ENCODE data around the gene MSTO1. TPM values are rescaled to one million over a fixed set of nuclear protein-coding genes. Genes with fewer than 3 reads are reported as not detected.
"Not testable (repeated sequence)": the region's sequence is repeated elsewhere in the genome, so short reads cannot be mapped to it uniquely, and the experiment has no call there.

Gene MSTO1
- total RNA-seq, 2 experiments from 2014 or later, result 56.8 to 62.1 TPM

- DNase-seq (no peak), ATAC-seq (no peak)
- no peaks in the 10 kb centered on the region for H3K27me3 Mint-ChIP-seq
- intact Hi-C loops (cut with DNase I, micrococcal nuclease), result no loop called here
- no peaks in the 10 kb centered on the region for H3K4me1 Mint-ChIP-seq
- CTCF ChIA-PET, result interaction anchor here (0.6 to 0.7 kb wide), 2 partner anchors 118 to 377 kb away, joined by 3 to 4 read pairs; no protein-coding TSS in a partner anchor
- no peaks in the 10 kb centered on the region for H3K9me3 Mint-ChIP-seq (ENCODE audit: low read depth)
- no peaks in the 10 kb centered on the region for H3K36me3 Mint-ChIP-seq (ENCODE audit: low read depth)
- H3K27ac Mint-ChIP-seq, result no peak overlapping the region
- H3K4me3 Mint-ChIP-seq, result no peak overlapping the region
- POLR2A ChIA-PET, result interaction anchor here (0.5 kb wide), 1 partner anchor 808 kb away, joined by 4 read pairs; no protein-coding TSS in a partner anchor
Measured at GRCh38 chr1:155622191-155622590, 12.2 kb downstream of the MSTO1 start.

GRCh38 chr1:155623357-155623756, 13.3 kb downstream of the MSTO1 start:
- Mint-ChIP-seq H3K9me3 (ENCODE audit: low read depth) (no peaks in the 10 kb centered on the region), H3K36me3 (ENCODE audit: low read depth) (no peaks in the 10 kb centered on the region), H3K27ac (no peak overlapping the region), H3K4me1 (no peaks in the 10 kb centered on the region), H3K4me3 (no peak overlapping the region), H3K27me3 (no peaks in the 10 kb centered on the region)
- intact Hi-C loops (cut with DNase I, micrococcal nuclease), result no loop called here
- CTCF ChIA-PET, result no interaction called here
- DNase-seq (no peak), ATAC-seq (no peak)
- POLR2A ChIA-PET, result no interaction called here

- H3K27me3 Mint-ChIP-seq; H3K36me3 Mint-ChIP-seq (ENCODE audit: low read depth); H3K27ac Mint-ChIP-seq; H3K4me3 Mint-ChIP-seq; POLR2A ChIA-PET; intact Hi-C loops (cut with DNase I, micrococcal nuclease); H3K9me3 Mint-ChIP-seq (ENCODE audit: low read depth); ATAC-seq; H3K4me1 Mint-ChIP-seq; DNase-seq; CTCF ChIA-PET: not testable (repeated sequence)
Measured at GRCh38 chr1:155626428-155626827, 16.4 kb downstream of the MSTO1 start.

- ATAC-seq, result peak; percentile 21
- H3K4me3 Mint-ChIP-seq, result peak overlapping the region; percentile 91
- ChIA-PET CTCF (interaction anchor here (0.6 to 0.7 kb wide), 2 partner anchors 39 to 1202 kb away, joined by 3 to 4 read pairs; no protein-coding TSS in a partner anchor), POLR2A (interaction anchor here (0.6 kb wide), 1 partner anchor 515 kb away, joined by 3 read pairs; no protein-coding TSS in a partner anchor)
- peak overlapping the region; percentile 95 for H3K27ac Mint-ChIP-seq
- no peaks in the 10 kb centered on the region for H3K27me3 Mint-ChIP-seq
- intact Hi-C loops (cut with DNase I, micrococcal nuclease), result no loop called here
- H3K4me1 Mint-ChIP-seq, result peaks cover 21% of the 10 kb centered on the region
- no peaks in the 10 kb centered on the region for H3K9me3 Mint-ChIP-seq (ENCODE audit: low read depth)
- H3K36me3 Mint-ChIP-seq (ENCODE audit: low read depth), result peaks cover 1% of the 10 kb centered on the region
- no peak for DNase-seq
Measured at GRCh38 chr1:155636397-155637153, 26.6 kb downstream of the MSTO1 start.

- ATAC-seq (no peak), DNase-seq (no peak)
- ChIA-PET CTCF (interaction anchor here (1.0 kb wide), 1 partner anchor 389 kb away, joined by 3 read pairs; no protein-coding TSS in a partner anchor), POLR2A (no interaction called here)
- intact Hi-C loops (cut with DNase I, micrococcal nuclease), result no loop called here
- no peak overlapping the region for H3K27ac Mint-ChIP-seq
- H3K36me3 Mint-ChIP-seq (ENCODE audit: low read depth), result peaks cover 9% of the 10 kb centered on the region
- H3K4me1 Mint-ChIP-seq, result peaks cover 21% of the 10 kb centered on the region
- peaks cover 10% of the 10 kb centered on the region for H3K9me3 Mint-ChIP-seq (ENCODE audit: low read depth)
- H3K27me3 Mint-ChIP-seq, result no peaks in the 10 kb centered on the region
- H3K4me3 Mint-ChIP-seq, result no peak overlapping the region
Measured at GRCh38 chr1:155640367-155640766, 30.3 kb downstream of the MSTO1 start.

- CTCF ChIA-PET; H3K36me3 Mint-ChIP-seq (ENCODE audit: low read depth); H3K27ac Mint-ChIP-seq; POLR2A ChIA-PET; ATAC-seq; H3K27me3 Mint-ChIP-seq; H3K4me3 Mint-ChIP-seq; DNase-seq; H3K9me3 Mint-ChIP-seq (ENCODE audit: low read depth); H3K4me1 Mint-ChIP-seq; intact Hi-C loops (cut with DNase I, micrococcal nuclease): not testable (repeated sequence)
Measured at GRCh38 chr1:155642559-155643180, 32.7 kb downstream of the MSTO1 start.

- POLR2A ChIA-PET, result no interaction called here
- H3K9me3 Mint-ChIP-seq (ENCODE audit: low read depth), result peaks cover 10% of the 10 kb centered on the region
- intact Hi-C loops (cut with DNase I, micrococcal nuclease), result no loop called here
- CTCF ChIA-PET, result no interaction called here
- DNase-seq (no peak), ATAC-seq (no peak)
- peaks cover under 1% of the 10 kb centered on the region for H3K4me1 Mint-ChIP-seq
- peaks cover 7% of the 10 kb centered on the region for H3K36me3 Mint-ChIP-seq (ENCODE audit: low read depth)
- H3K27ac Mint-ChIP-seq, result no peak overlapping the region
- no peaks in the 10 kb centered on the region for H3K27me3 Mint-ChIP-seq
- H3K4me3 Mint-ChIP-seq, result no peak overlapping the region
Measured at GRCh38 chr1:155643230-155643629, 33.2 kb downstream of the MSTO1 start.

GRCh38 chr1:155645034-155645598, 35.1 kb downstream of the MSTO1 start:
- H3K27ac Mint-ChIP-seq, result no peak overlapping the region
- peaks cover 7% of the 10 kb centered on the region for H3K36me3 Mint-ChIP-seq (ENCODE audit: low read depth)
- peaks cover 4% of the 10 kb centered on the region for H3K4me1 Mint-ChIP-seq
- H3K4me3 Mint-ChIP-seq, result no peak overlapping the region
- intact Hi-C loops (cut with DNase I, micrococcal nuclease), result no loop called here
- DNase-seq (no peak), ATAC-seq (no peak)
- POLR2A ChIA-PET, result interaction anchor here (0.6 kb wide), 1 partner anchor 206 kb away, joined by 6 read pairs; no protein-coding TSS in a partner anchor
- CTCF ChIA-PET, result no interaction called here
- peaks cover 10% of the 10 kb centered on the region for H3K9me3 Mint-ChIP-seq (ENCODE audit: low read depth)
- H3K27me3 Mint-ChIP-seq, result peaks cover 1% of the 10 kb centered on the region

- Mint-ChIP-seq H3K27me3 (peaks cover 2% of the 10 kb centered on the region), H3K9me3 (ENCODE audit: low read depth) (peaks cover 10% of the 10 kb centered on the region), H3K36me3 (ENCODE audit: low read depth) (peaks cover 7% of the 10 kb centered on the region), H3K27ac (no peak overlapping the region), H3K4me3 (no peak overlapping the region), H3K4me1 (peaks cover 4% of the 10 kb centered on the region)
- ChIA-PET CTCF (interaction anchor here (0.6 kb wide), 1 partner anchor 453 kb away, joined by 3 read pairs; no protein-coding TSS in a partner anchor), POLR2A (no interaction called here)
- intact Hi-C loops (cut with DNase I, micrococcal nuclease), result no loop called here
- ATAC-seq, result no peak
- no peak for DNase-seq
Measured at GRCh38 chr1:155645648-155646047, 35.6 kb downstream of the MSTO1 start.

GRCh38 chr1:155646307-155646706, 36.3 kb downstream of the MSTO1 start:
- CTCF ChIA-PET, result no interaction called here
- peaks cover 7% of the 10 kb centered on the region for H3K36me3 Mint-ChIP-seq (ENCODE audit: low read depth)
- POLR2A ChIA-PET, result no interaction called here
- DNase-seq (no peak), ATAC-seq (no peak)
- peaks cover 2% of the 10 kb centered on the region for H3K27me3 Mint-ChIP-seq
- H3K4me3 Mint-ChIP-seq, result no peak overlapping the region
- intact Hi-C loops (cut with DNase I, micrococcal nuclease), result no loop called here
- H3K4me1 Mint-ChIP-seq, result peaks cover 4% of the 10 kb centered on the region
- H3K27ac Mint-ChIP-seq, result no peak overlapping the region
- H3K9me3 Mint-ChIP-seq (ENCODE audit: low read depth), result peaks cover 10% of the 10 kb centered on the region

GRCh38 chr1:155648207-155649147, 38.5 kb downstream of the MSTO1 start:
- ChIA-PET CTCF (interaction anchor here (0.8 kb wide), 1 partner anchor 111 kb away, joined by 3 read pairs; no protein-coding TSS in a partner anchor), POLR2A (no interaction called here)
- no peaks in the 10 kb centered on the region for H3K36me3 Mint-ChIP-seq (ENCODE audit: low read depth)
- ATAC-seq (peak; percentile 51), DNase-seq (no peak)
- intact Hi-C loops (cut with DNase I, micrococcal nuclease), result no loop called here
- H3K27ac Mint-ChIP-seq, result no peak overlapping the region
- no peak overlapping the region for H3K4me3 Mint-ChIP-seq
- H3K9me3 Mint-ChIP-seq (ENCODE audit: low read depth), result no peaks in the 10 kb centered on the region
- H3K4me1 Mint-ChIP-seq, result peaks cover 4% of the 10 kb centered on the region
- peaks cover 2% of the 10 kb centered on the region for H3K27me3 Mint-ChIP-seq

Data from activated CD4-positive, alpha-beta T cell treated with anti-CD3 and anti-CD28 coated beads for 36 hours (primary cell).